PC-3 (cell line): ENCODE results near the gene KCNG4. TPM values are rescaled to one million over a fixed set of nuclear protein-coding genes. Genes with fewer than 3 reads are reported as not detected.

ENCODE experiments used
- ATAC-seq: fragments of 200-7000 bp; cut with Tn5 transposase; 2 replicates; pipeline ENCODE4 v1.9.1; 2020; ENCODE audit warnings: mild to moderate bottlenecking, moderate library complexity
- BruUV-seq: library from RNA; stranded (reverse); fragments of 400-500 nt; replicated peaks from 2 replicates; lab custom pipeline; 2021; lab: Mats Ljungman, UMichigan
- CTCF ChIA-PET: fragments of 300-600 bp; sonication (Branson Sonifier 250); formaldehyde crosslinking; loops from one replicate; lab custom pipeline; 2022; ENCODE audit warnings: antibody characterized with exemption; lab: Charles Lee
- POLR2A ChIA-PET: fragments of 300-600 bp; sonication (Branson Sonifier 250); formaldehyde crosslinking; loops from one replicate; lab custom pipeline; 2022; ENCODE audit warnings: antibody characterized with exemption; ENCODE audit not compliant: unreplicated experiment; lab: Charles Lee
- DNase-seq: peaks from one replicate; pipeline ENCODE4 v3.0.0-alpha.2; 2015
- H2AFZ ChIP-seq: fragments of 300-600 bp; sonication (generic); 2 replicates; pipeline ENCODE4 v1.6.0; 2016; ENCODE audit warnings: antibody characterized with exemption, low read length
- H3F3A ChIP-seq: fragments of 300-600 bp; sonication (generic); one replicate; pipeline ENCODE4 v1.6.0; 2017; ENCODE audit warnings: antibody characterized with exemption, low read length, control low read depth, mild to moderate bottlenecking; ENCODE audit not compliant: unreplicated experiment
- H3K27ac ChIP-seq: fragments of 300-600 bp; sonication (generic); 2 replicates; pipeline ENCODE4 v1.5.1; 2016; ENCODE audit warnings: mild to moderate bottlenecking, low read length
- H3K27me3 ChIP-seq: fragments of 300-600 bp; sonication (generic); 2 replicates; pipeline ENCODE4 v1.6.1; 2016; ENCODE audit warnings: low read length, mixed read lengths
- H3K36me3 ChIP-seq: fragments of 300-600 bp; sonication (generic); 2 replicates; pipeline ENCODE4 v1.6.1; 2016; ENCODE audit warnings: low read depth, mixed run types, low read length, mixed read lengths
- H3K4me1 ChIP-seq: fragments of 300-600 bp; sonication (generic); 2 replicates; pipeline ENCODE4 v1.5.1; 2016; ENCODE audit warnings: low read length; ENCODE audit not compliant: insufficient read depth
- H3K4me2 ChIP-seq: fragments of 300-600 bp; sonication (generic); 2 replicates; pipeline ENCODE4 v1.6.0; 2016; ENCODE audit warnings: low read length
- H3K4me3 ChIP-seq: fragments of 300-600 bp; sonication (generic); 2 replicates; pipeline ENCODE4 v1.5.1; 2016; ENCODE audit warnings: mild to moderate bottlenecking, low read length, mixed read lengths
- H3K79me2 ChIP-seq: fragments of 300-600 bp; sonication (generic); 2 replicates; pipeline ENCODE4 v1.6.1; 2017; ENCODE audit warnings: low read length, mixed read lengths
- H3K9ac ChIP-seq: fragments of 300-600 bp; sonication (generic); 2 replicates; pipeline ENCODE4 v1.6.0; 2016; ENCODE audit warnings: mild to moderate bottlenecking, low read length
- H3K9me2 ChIP-seq: fragments of 300-600 bp; sonication (generic); replicated peaks from 2 replicates; pipeline ENCODE4 v1.6.1; 2016; ENCODE audit warnings: mixed run types, low read length, mixed read lengths
- H3K9me3 ChIP-seq: fragments of 300-600 bp; sonication (generic); 2 replicates; pipeline ENCODE4 v1.6.1; 2016; ENCODE audit warnings: low read length, mixed read lengths
- H4K20me1 ChIP-seq: fragments of 300-600 bp; sonication (generic); 2 replicates; pipeline ENCODE4 v1.6.1; 2016; ENCODE audit warnings: low read length, mixed read lengths
- CTCF ChIP-seq: fragments of 300-600 bp; sonication (generic); conservative IDR thresholded peaks from 2 replicates; pipeline ENCODE4 v1.5.1; 2017; ENCODE audit warnings: antibody characterized with exemption, low read depth, mild to moderate bottlenecking, low read length
- EZH2 ChIP-seq: fragments of 300-600 bp; sonication (generic); IDR thresholded peaks from one replicate; pipeline ENCODE4 v1.6.1; 2017; ENCODE audit warnings: antibody characterized with exemption, mild to moderate bottlenecking, low read length; ENCODE audit not compliant: unreplicated experiment
- EZH2phosphoT487 ChIP-seq: fragments of 300-600 bp; sonication (generic); IDR thresholded peaks from 2 replicates; pipeline ENCODE4 v1.6.1; 2018; ENCODE audit warnings: mild to moderate bottlenecking, antibody characterized with exemption, low read length, borderline replicate concordance
- intact Hi-C: fragments of 100-400 bp; cut with micrococcal nuclease; formaldehyde crosslinking; loops from 2 replicates; pipeline ENCODE4 v1.9.0; 2023
- total RNA-seq: library from RNA; depleted of rRNA; stranded (reverse); fragments of >200 nt; gene quantifications from 2 replicates; pipeline ENCODE4 v1.2.3, GENCODE V29; 2014

The KCNG4 gene
- total RNA-seq, 1 experiment from 2014 or later, result 0.04 TPM

- H3K4me1 ChIP-seq, result peaks cover 20% of the 10 kb centered on the region
- no peaks in the 10 kb centered on the region for H3K79me2 ChIP-seq
- no peak overlapping the region for H3K4me3 ChIP-seq
- H3K4me2 ChIP-seq, result no peak overlapping the region
- no peaks in the 10 kb centered on the region for H3K36me3 ChIP-seq
- H4K20me1 ChIP-seq, result no peaks in the 10 kb centered on the region
- intact Hi-C loops, result no loop called here
- H3K27me3 ChIP-seq, result no peaks in the 10 kb centered on the region
- ATAC-seq (peak; percentile 23; the same call in 1 of the 2 replicates), DNase-seq (peak; percentile 35)
- ChIA-PET POLR2A (no interaction called here), CTCF (interaction anchor here (0.6 kb wide), 1 partner anchor 34 kb away, joined by 3 read pairs; no protein-coding TSS in a partner anchor)
- no peaks in the 10 kb centered on the region for H3F3A ChIP-seq
- H3K9ac ChIP-seq, result no peak overlapping the region
- no peaks in the 10 kb centered on the region for H3K9me2 ChIP-seq
- no TSS peak for BruUV-seq
- H3K9me3 ChIP-seq, result no peaks in the 10 kb centered on the region
- H3K27ac ChIP-seq, result no peak overlapping the region
- no peak overlapping the region for H2AFZ ChIP-seq
- TF ChIP-seq EZH2phosphoT487, result no peak
- TF ChIP-seq CTCF, result no peak
- no peak for TF ChIP-seq EZH2
Observed at GRCh38 chr16:84223456-84223855, 16.4 kb downstream of the KCNG4 start.

DNA sequence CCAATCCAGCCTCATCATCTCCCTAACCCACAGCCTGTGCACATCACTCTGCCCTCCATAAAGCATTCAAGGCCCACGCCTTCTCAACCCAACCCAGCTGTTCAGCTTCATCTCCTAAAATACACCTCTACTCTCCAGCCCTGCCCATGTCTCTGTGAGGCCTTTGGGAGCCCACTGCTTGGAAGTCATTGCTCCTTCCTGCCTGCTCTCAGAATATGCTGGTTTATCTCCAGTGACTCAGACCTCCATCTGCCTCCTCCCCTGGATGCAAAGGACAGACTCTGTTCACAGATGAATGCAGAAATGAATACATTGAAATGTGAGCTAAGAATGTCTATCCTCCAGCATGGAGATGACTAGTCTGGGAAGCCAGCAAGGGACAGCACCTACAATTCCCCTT, 19.0 kb downstream of the KCNG4 start:
- H3K9me2 ChIP-seq, result no peaks in the 10 kb centered on the region
- H3K4me2 ChIP-seq, result no peak overlapping the region
- H3K27me3 ChIP-seq, result no peaks in the 10 kb centered on the region
- no peak overlapping the region for H3K4me3 ChIP-seq
- no peaks in the 10 kb centered on the region for H4K20me1 ChIP-seq
- H3K9ac ChIP-seq, result no peak overlapping the region
- H3K9me3 ChIP-seq, result no peaks in the 10 kb centered on the region
- H3K27ac ChIP-seq, result no peak overlapping the region
- no peaks in the 10 kb centered on the region for H3F3A ChIP-seq
- intact Hi-C loops, result no loop called here
- DNase-seq, result peak; percentile 13
- H3K36me3 ChIP-seq, result no peaks in the 10 kb centered on the region
- no TSS peak for BruUV-seq
- POLR2A ChIA-PET, result no interaction called here
- no peak for ATAC-seq
- no peaks in the 10 kb centered on the region for H3K79me2 ChIP-seq
- no peak overlapping the region for H2AFZ ChIP-seq
- CTCF ChIA-PET, result no interaction called here
- TF ChIP-seq EZH2 (no peak), CTCF (no peak), EZH2phosphoT487 (no peak)
- peaks cover 10% of the 10 kb centered on the region for H3K4me1 ChIP-seq

DNA sequence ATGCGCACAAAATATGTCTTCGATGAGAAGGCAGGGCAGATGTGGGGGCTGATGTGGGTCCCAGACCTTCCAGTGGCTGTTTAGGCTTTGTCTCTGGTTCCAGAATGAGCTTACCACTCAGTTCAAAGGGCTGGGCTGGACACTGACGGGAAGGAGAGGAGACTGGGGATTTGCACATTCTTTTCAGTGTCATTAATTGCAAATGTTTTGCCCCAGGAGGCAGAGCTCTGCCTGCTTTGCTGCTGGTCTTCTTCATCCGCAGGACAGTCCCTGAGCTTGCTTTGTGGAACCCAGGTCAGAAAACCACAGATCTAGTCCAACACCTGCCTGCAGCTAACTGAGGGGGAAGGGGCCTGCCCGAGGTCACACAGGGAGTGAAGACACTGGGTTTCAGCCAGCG, 20.9 kb downstream of the KCNG4 start:
- no peaks in the 10 kb centered on the region for H4K20me1 ChIP-seq
- H3K9me3 ChIP-seq, result no peaks in the 10 kb centered on the region
- no peaks in the 10 kb centered on the region for H3K27me3 ChIP-seq
- intact Hi-C loops, result no loop called here
- CTCF ChIA-PET, result no interaction called here
- no peak overlapping the region for H3K27ac ChIP-seq
- DNase-seq (no peak), ATAC-seq (no peak)
- no peaks in the 10 kb centered on the region for H3K79me2 ChIP-seq
- H3K4me1 ChIP-seq, result peaks cover 8% of the 10 kb centered on the region
- no peaks in the 10 kb centered on the region for H3K36me3 ChIP-seq
- no peak overlapping the region for H3K4me2 ChIP-seq
- H3K4me3 ChIP-seq, result no peak overlapping the region
- H3K9ac ChIP-seq, result no peak overlapping the region
- TF ChIP-seq CTCF, result no peak
- TF ChIP-seq EZH2, result no peak
- no peak for TF ChIP-seq EZH2phosphoT487
- POLR2A ChIA-PET, result no interaction called here
- no peaks in the 10 kb centered on the region for H3F3A ChIP-seq
- no peaks in the 10 kb centered on the region for H3K9me2 ChIP-seq
- BruUV-seq, result no TSS peak
- no peak overlapping the region for H2AFZ ChIP-seq
